CD4-positive, alpha-beta T cell treated with Interleukin-4 for 4 hours (primary cell): Measurements from ENCODE around the gene ASPM.

Source experiments
- DNase-seq: peaks from one replicate; pipeline ENCODE4 v3.0.0-alpha.2; 2020

The ASPM gene

GRCh38 chr1:197146101-197147095, at the start of gene ASPM:
Gene ASPM (minus strand): TSS chr1:197146669. CDS start chr1:197146437, 232 bp downstream.
- peak; percentile 97 for DNase-seq

GRCh38 chr1:197195100-197195499, 48.6 kb upstream of the ASPM start:
- DNase-seq = no peak

GRCh38 chr1:197184190-197184589, 37.7 kb upstream of the ASPM start:
- no peak for DNase-seq

- DNase-seq = no peak
Observed at GRCh38 chr1:197183195-197183748, 36.8 kb upstream of the ASPM start.

GRCh38 chr1:197182716-197183115, 36.2 kb upstream of the ASPM start:
- no peak for DNase-seq

GRCh38 chr1:197181982-197182381, 35.5 kb upstream of the ASPM start:
- no peak for DNase-seq

- peak; percentile 35 for DNase-seq
Observed at GRCh38 chr1:197180252-197180878, 33.9 kb upstream of the ASPM start.

GRCh38 chr1:197178998-197179397, 32.5 kb upstream of the ASPM start:
- DNase-seq = no peak

- no peak for DNase-seq
Observed at GRCh38 chr1:197174818-197175217, 28.3 kb upstream of the ASPM start.

GRCh38 chr1:197173571-197174507, 27.4 kb upstream of the ASPM start:
- DNase-seq = no peak

- no peak for DNase-seq
Observed at GRCh38 chr1:197171531-197171930, 25.1 kb upstream of the ASPM start.

GRCh38 chr1:197170538-197170937, 24.1 kb upstream of the ASPM start:
- no peak for DNase-seq

- DNase-seq = no peak
Observed at GRCh38 chr1:197159461-197159860, 13.0 kb upstream of the ASPM start.

GRCh38 chr1:197156692-197157091, 10.2 kb upstream of the ASPM start:
- DNase-seq = no peak

GRCh38 chr1:197152662-197153061, 6.2 kb upstream of the ASPM start:
- DNase-seq = no peak

GRCh38 chr1:197151185-197151584, 4.7 kb upstream of the ASPM start:
- DNase-seq = no peak

- DNase-seq = no peak
Observed at GRCh38 chr1:197150336-197151005, 4.0 kb upstream of the ASPM start.

GRCh38 chr1:197149340-197149739, 2.9 kb upstream of the ASPM start:
- no peak for DNase-seq

- no peak for DNase-seq
Observed at GRCh38 chr1:197145446-197146024, 934 bp downstream of the ASPM start.

GRCh38 chr1:197144570-197145325, 1.7 kb downstream of the ASPM start:
- DNase-seq = peak; percentile 46

GRCh38 chr1:197143276-197143675, 3.2 kb downstream of the ASPM start:
- no peak for DNase-seq
